DOHH2 (cell line): ENCODE data around the gene IFNLR1.

Experiments used
- H3F3A ChIP-seq: fragments of 200-600 bp; sonication (generic), shearing (Covaris generic); 2 replicates; pipeline ENCODE4 v1.6.0; 2016; ENCODE audit warnings: antibody characterized with exemption, mild to moderate bottlenecking; ENCODE audit not compliant: control insufficient read depth, insufficient read depth
- H3K27ac ChIP-seq: fragments of 200-600 bp; sonication (generic); 2 replicates; pipeline ENCODE4 v1.5.1; 2014; ENCODE audit warnings: low read depth, mild to moderate bottlenecking, low read length, moderate library complexity
- H3K27me3 ChIP-seq: fragments of 200-600 bp; sonication (generic); 2 replicates; pipeline ENCODE4 v1.6.1; 2014; ENCODE audit warnings: mild to moderate bottlenecking, low read length, mixed read lengths; ENCODE audit not compliant: control insufficient read depth
- H3K36me3 ChIP-seq: fragments of 200-600 bp; sonication (generic); 2 replicates; pipeline ENCODE4 v1.6.1; 2014; ENCODE audit warnings: mild to moderate bottlenecking, low read length, moderate library complexity, mixed read lengths; ENCODE audit not compliant: control insufficient read depth
- H3K4me1 ChIP-seq: fragments of 200-600 bp; sonication (generic); 2 replicates; pipeline ENCODE4 v1.6.1; 2014; ENCODE audit warnings: mild to moderate bottlenecking, low read length, mixed read lengths; ENCODE audit not compliant: control insufficient read depth
- H3K4me2 ChIP-seq: fragments of 200-600 bp; sonication (generic); 2 replicates; pipeline ENCODE4 v1.6.0; 2014; ENCODE audit warnings: mild to moderate bottlenecking, low read length, moderate library complexity
- H3K4me3 ChIP-seq: fragments of 200-600 bp; sonication (generic); 2 replicates; pipeline ENCODE4 v1.5.1; 2014; ENCODE audit warnings: mild to moderate bottlenecking, low read length, mixed read lengths
- H3K79me2 ChIP-seq: fragments of 200-600 bp; sonication (generic); 2 replicates; pipeline ENCODE4 v1.6.1; 2014; ENCODE audit warnings: mild to moderate bottlenecking, low read length, mixed read lengths; ENCODE audit not compliant: control insufficient read depth
- H3K9me2 ChIP-seq: fragments of 200-600 bp; sonication (generic); replicated peaks from 2 replicates; pipeline ENCODE4 v1.6.1; 2014; ENCODE audit warnings: mild to moderate bottlenecking, low read length, mixed read lengths; ENCODE audit not compliant: control insufficient read depth
- H3K9me3 ChIP-seq: fragments of 200-600 bp; sonication (generic); 2 replicates; pipeline ENCODE4 v1.6.1; 2014; ENCODE audit warnings: antibody characterized with exemption, low read length, mixed read lengths; ENCODE audit not compliant: control insufficient read depth, insufficient read depth
- H4K20me1 ChIP-seq: fragments of 200-600 bp; sonication (generic); 2 replicates; pipeline ENCODE4 v1.6.0; 2014; ENCODE audit warnings: low read depth, mild to moderate bottlenecking, antibody characterized with exemption, low read length, moderate library complexity; ENCODE audit not compliant: control insufficient read depth, insufficient read depth
- EZH2phosphoT487 ChIP-seq: fragments of 200-600 bp; sonication (generic); IDR thresholded peaks from 2 replicates; pipeline ENCODE4 v1.6.1; 2017; ENCODE audit warnings: borderline replicate concordance, mild to moderate bottlenecking, antibody characterized with exemption, low read length, moderate library complexity, mixed read lengths
- TF ChIP-seq, protein P1 (sequence below): fragments of 200-600 bp; sonication (generic); IDR thresholded peaks from one replicate; pipeline ENCODE4 v1.5.1; 2014; ENCODE audit warnings: antibody characterized with exemption, mild to moderate bottlenecking, low read depth, low read length; ENCODE audit not compliant: poor library complexity, severe bottlenecking

Gene IFNLR1

DNA sequence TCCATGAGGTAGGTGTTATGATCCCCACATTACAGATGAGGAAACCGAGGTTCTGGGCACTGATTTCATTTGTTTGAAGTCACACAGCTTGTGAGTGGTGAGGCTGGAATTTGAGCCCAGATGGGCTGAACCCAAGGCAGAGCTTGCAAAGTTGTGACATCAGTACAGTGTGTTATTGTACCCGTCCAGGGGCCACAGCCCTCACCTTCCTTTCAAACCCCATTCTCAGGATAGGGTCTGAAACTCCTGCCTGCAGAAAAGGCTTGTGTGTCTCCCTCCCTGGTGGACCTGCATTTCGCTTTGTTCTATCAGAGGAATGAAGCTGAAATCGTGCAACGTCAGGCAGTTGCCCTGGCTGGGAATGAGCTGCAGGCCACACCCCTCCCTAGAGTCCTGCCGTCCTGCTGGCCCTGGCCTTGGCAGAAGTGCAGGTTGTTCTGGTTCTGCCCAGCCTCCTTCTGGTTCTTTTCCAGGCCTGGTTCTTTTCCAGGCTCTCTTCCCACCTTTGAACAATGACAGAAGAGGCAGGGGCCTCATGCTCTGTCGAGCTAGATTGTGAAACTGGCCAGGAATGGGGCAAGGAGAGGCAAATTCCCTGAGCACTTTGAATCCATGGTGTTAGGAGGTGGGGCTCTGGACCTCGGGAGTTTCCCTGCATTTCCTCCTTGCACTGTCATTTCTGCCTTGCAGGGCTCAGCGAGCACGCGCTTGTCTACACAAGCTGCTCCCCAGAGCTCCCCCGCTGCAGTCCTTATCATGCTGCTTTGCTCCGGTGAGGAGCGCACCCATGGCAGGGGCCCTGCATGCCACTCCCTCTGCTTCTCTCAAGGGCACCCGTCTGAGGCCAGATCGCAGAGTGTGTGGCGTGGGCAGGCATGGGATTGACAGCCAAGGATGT is 67.0 kb downstream of the IFNLR1 start:
- Histone ChIP-seq H3K9me3 (no peaks in the 10 kb centered on the region), H3K36me3 (no peaks in the 10 kb centered on the region), H3K4me1 (no peaks in the 10 kb centered on the region), H3K9me2 (no peaks in the 10 kb centered on the region), H3K27ac (no peak overlapping the region), H3K79me2 (no peaks in the 10 kb centered on the region), H4K20me1 (no peaks in the 10 kb centered on the region), H3F3A (no peaks in the 10 kb centered on the region), H3K27me3 (peaks cover 21% of the 10 kb centered on the region), H3K4me3 (no peak overlapping the region), H3K4me2 (no peak overlapping the region)
- TF ChIP-seq EZH2phosphoT487: no peak
- TF ChIP-seq, protein P1, sequence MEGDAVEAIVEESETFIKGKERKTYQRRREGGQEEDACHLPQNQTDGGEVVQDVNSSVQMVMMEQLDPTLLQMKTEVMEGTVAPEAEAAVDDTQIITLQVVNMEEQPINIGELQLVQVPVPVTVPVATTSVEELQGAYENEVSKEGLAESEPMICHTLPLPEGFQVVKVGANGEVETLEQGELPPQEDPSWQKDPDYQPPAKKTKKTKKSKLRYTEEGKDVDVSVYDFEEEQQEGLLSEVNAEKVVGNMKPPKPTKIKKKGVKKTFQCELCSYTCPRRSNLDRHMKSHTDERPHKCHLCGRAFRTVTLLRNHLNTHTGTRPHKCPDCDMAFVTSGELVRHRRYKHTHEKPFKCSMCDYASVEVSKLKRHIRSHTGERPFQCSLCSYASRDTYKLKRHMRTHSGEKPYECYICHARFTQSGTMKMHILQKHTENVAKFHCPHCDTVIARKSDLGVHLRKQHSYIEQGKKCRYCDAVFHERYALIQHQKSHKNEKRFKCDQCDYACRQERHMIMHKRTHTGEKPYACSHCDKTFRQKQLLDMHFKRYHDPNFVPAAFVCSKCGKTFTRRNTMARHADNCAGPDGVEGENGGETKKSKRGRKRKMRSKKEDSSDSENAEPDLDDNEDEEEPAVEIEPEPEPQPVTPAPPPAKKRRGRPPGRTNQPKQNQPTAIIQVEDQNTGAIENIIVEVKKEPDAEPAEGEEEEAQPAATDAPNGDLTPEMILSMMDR: no peak

DNA sequence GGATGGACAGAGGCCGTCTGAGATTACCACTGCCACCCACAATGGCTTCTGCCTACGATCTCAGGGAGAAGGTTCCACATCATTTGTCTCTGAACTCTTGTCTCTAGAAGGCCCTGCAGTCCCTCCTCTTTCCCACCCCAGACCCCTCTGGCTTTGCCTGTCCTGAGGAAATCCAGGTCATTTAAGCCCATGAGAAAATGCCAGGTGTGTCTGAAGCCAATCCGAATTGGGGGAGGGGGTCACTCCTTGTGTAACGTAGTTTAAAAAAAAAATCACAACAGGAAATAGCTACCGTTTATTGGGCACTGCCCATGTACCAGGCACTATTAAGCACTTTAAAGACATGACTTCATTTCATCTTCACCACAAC is 67.6 kb downstream of the IFNLR1 start:
- H3K27ac ChIP-seq: no peak overlapping the region
- no peaks in the 10 kb centered on the region for H3K79me2 ChIP-seq
- no peaks in the 10 kb centered on the region for H4K20me1 ChIP-seq
- no peaks in the 10 kb centered on the region for H3K9me3 ChIP-seq
- no peaks in the 10 kb centered on the region for H3K4me1 ChIP-seq
- H3K4me3 ChIP-seq: no peak overlapping the region
- H3K36me3 ChIP-seq: no peaks in the 10 kb centered on the region
- no peaks in the 10 kb centered on the region for H3K9me2 ChIP-seq
- TF ChIP-seq EZH2phosphoT487: no peak
- TF ChIP-seq, protein P1: no peak
- H3K4me2 ChIP-seq: no peak overlapping the region
- H3K27me3 ChIP-seq: peaks cover 21% of the 10 kb centered on the region
- H3F3A ChIP-seq: no peaks in the 10 kb centered on the region

DNA sequence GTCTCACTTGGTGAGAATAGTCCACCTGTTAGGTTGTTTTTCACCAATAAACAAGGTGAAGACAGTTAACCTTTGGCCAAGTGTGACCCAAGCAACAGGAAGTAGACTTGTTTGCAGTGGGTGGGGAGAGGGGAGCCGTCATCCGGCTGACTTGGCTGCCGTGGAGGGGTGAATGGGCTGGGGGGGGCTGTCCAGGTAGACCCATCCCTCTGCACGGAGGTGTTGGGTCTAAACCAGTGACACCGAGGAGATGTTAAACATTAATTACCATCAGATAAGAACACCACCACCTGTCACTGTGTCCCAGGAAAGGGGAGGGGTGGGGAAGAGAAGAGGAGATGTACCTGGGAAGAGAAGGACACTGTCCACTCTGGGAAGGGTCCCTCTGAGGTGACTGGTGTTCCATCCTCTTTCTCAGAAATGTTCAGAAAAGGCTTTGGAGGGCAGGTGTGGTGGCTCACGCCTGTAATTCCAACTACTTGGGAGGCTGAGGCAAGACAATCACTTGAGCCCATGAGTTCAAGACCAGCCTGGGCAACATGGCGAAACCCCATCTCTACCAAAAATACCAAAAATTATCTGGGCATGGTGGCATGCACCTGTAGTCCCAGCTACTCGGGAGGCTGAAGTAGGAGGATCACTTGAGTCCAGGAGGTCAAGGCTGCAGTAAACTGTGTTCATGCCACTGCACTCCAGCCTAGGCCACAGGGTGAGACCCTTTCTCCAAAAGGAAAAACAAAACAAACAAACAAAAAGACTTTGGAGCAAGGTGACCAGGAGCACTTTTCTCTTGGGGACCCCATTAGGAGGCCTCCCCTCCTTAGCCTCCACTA is 68.5 kb downstream of the IFNLR1 start:
- Histone ChIP-seq H3K4me2 (no peak overlapping the region), H3K4me3 (no peak overlapping the region), H3K27me3 (peaks cover 26% of the 10 kb centered on the region), H3K9me2 (no peaks in the 10 kb centered on the region), H3K79me2 (no peaks in the 10 kb centered on the region), H3K36me3 (no peaks in the 10 kb centered on the region), H3F3A (no peaks in the 10 kb centered on the region), H4K20me1 (no peaks in the 10 kb centered on the region), H3K4me1 (no peaks in the 10 kb centered on the region), H3K27ac (no peak overlapping the region), H3K9me3 (no peaks in the 10 kb centered on the region)
- TF ChIP-seq EZH2phosphoT487: no peak
- TF ChIP-seq, protein P1: no peak
